Lung (tissue), 12 donors: Measurements from ENCODE around the gene FAM131A. TPM values are rescaled to one million over a fixed set of nuclear protein-coding genes. Genes with fewer than 3 reads are reported as not detected.
"Not testable (repeated sequence)": the region's sequence is repeated elsewhere in the genome, so short reads cannot be mapped to it uniquely, and the experiment has no call there.

Source experiments
- ATAC-seq: fragments of 200-7000 bp; cut with Tn5 transposase; one replicate; pipeline ENCODE4 v1.9.1; 2020; ENCODE audit warnings: moderate number of reproducible peaks; ENCODE audit not compliant: insufficient read depth, low FRiP score
- DNase-seq, 3 donors: peaks; one replicate each; pipeline ENCODE4 v3.0.0-alpha.2; 2013 to 2017
- H3K27ac ChIP-seq, 2 donors: one replicate each; pipeline ENCODE4 v1.5.1; 2013; ENCODE audit warnings: mild to moderate bottlenecking in 2 of 2, moderate library complexity in 2 of 2, control low read depth in 1 of 2, inconsistent platforms in 1 of 2, low read depth in 1 of 2, low read length in 1 of 2
- H3K27me3 ChIP-seq, 3 donors: one replicate each; pipeline ENCODE4 v1.5.1; 2013; ENCODE audit warnings: low read length in 2 of 3; ENCODE audit not compliant: control insufficient read depth in 3 of 3, insufficient read depth in 3 of 3
- H3K36me3 ChIP-seq, 4 donors: one replicate each; pipeline ENCODE4 v1.5.1; 2013; ENCODE audit warnings: low read length in 4 of 4, mild to moderate bottlenecking in 1 of 4, moderate library complexity in 1 of 4; ENCODE audit not compliant: control insufficient read depth in 4 of 4, insufficient read depth in 4 of 4
- H3K4me1 ChIP-seq, 5 donors: one replicate each; pipeline ENCODE4 v1.5.1; 2013; ENCODE audit warnings: low read length in 5 of 5, mild to moderate bottlenecking in 2 of 5, moderate library complexity in 1 of 5; ENCODE audit not compliant: control insufficient read depth in 5 of 5, insufficient read depth in 5 of 5
- H3K4me3 ChIP-seq: one replicate; pipeline ENCODE4 v1.5.1; 2013; ENCODE audit warnings: mild to moderate bottlenecking, control low read depth, moderate library complexity
- H3K9ac ChIP-seq, 2 donors: one replicate each; pipeline ENCODE4 v1.5.1; 2013; ENCODE audit warnings: low read length in 2 of 2, control low read depth in 1 of 2; ENCODE audit not compliant: insufficient read depth in 1 of 2
- H3K9me3 ChIP-seq, 4 donors: one replicate each; pipeline ENCODE4 v1.5.1; 2013; ENCODE audit warnings: low read length in 3 of 4, mild to moderate bottlenecking in 1 of 4, moderate library complexity in 1 of 4; ENCODE audit not compliant: control insufficient read depth in 4 of 4, insufficient read depth in 3 of 4
- CTCF ChIP-seq: IDR thresholded peaks from 2 replicates; pipeline ENCODE4 v1.5.1; 2012; ENCODE audit warnings: mild to moderate bottlenecking; ENCODE audit errors: control extremely low read depth, extremely low read depth
- WGBS, 2 donors: extraction: QIAGEN DNeasy Blood & Tissue Kit; methylation state at CpG; one replicate each; pipeline ENCODE4 v1.1.7; 2013; 5-methylcytosine and 5-hydroxymethylcytosine counted together
- polyA plus RNA-seq, 2 donors: library from polyadenylated mRNA; stranded (reverse); fragments of 200-250 nt; gene quantifications; one replicate each; pipeline ENCODE4 v1.2.1, GENCODE V29; 2013
- total RNA-seq, 2 donors: library from RNA; depleted of rRNA in 1 of 2; stranded (reverse); fragments of >200 nt in 1 of 2; gene quantifications; one replicate each; pipeline ENCODE4 v1.2.1, GENCODE V29; 2014 to 2021
- donor health status: control.
- donor health status: control.
- donor health status: Bipolar disorder and iron deficiency.
- donor health status: healthy.
- donor health status: DM: yes; HTN: yes; CAD: no.

Gene FAM131A
- total and polyA plus RNA-seq, 4 donors: 12.9 to 21.4 (median 15.7) TPM

GRCh38 chr3:184339001-184339400 is 1.6 kb downstream of the FAM131A start:
- H3K4me3 ChIP-seq: no peak overlapping the region
- H3K9me3 ChIP-seq: no peaks in the 10 kb centered on the region
- no peak for DNase-seq
- no peak for ATAC-seq
- no peaks in the 10 kb centered on the region for H3K27me3 ChIP-seq
- H3K9ac ChIP-seq: no peak overlapping the region
- peaks cover 10 to 22% (median 18%) of the 10 kb centered on the region in 4 donors for H3K36me3 ChIP-seq
- H3K27ac ChIP-seq: peak overlapping the region; percentile 10 to 43
- WGBS, 2 donors: 68 to 76% methylated on average over 8 of the region's 8 CpGs
- no peak for TF ChIP-seq CTCF
- peaks cover 3 to 30% (median 17%) of the 10 kb centered on the region in 5 donors for H3K4me1 ChIP-seq

DNA sequence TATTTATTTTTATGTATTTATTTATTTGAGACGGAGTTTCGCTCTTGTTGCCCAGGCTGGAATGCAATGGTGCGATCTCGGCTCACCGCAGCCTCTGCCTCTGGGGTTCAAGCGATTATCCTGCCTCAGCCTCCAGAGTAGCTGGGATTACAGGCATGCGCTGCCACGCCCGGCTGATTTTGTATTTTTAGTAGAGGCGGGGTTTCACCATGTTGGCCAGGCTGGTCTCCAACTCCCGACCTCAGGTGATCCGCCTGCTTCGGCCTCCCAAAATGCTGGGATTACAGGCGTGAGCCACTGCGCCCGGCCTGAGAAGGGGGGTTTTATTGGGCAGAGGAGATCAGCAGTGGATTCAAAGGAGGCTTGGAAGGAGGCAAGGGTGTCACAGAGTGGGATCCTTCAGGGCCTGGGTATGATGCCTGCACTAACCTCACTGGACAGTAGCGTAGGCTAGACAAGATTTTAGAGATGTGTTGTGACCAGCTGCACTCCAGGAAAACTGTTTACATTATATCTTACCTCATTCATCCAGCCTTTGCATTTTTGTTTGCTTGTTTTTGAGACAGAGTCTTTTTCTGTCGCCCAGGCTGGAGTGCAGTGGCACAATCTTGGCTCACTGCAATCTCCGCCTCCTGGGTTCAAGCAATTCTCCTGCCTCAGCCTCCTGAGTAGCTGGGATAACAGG is 2.2 kb downstream of the FAM131A start:
- WGBS, 2 donors: 90 to 94% methylated on average over 19 of the region's 19 CpGs
- H3K27me3 ChIP-seq, H3K9ac ChIP-seq, DNase-seq, ATAC-seq, H3K9me3 ChIP-seq, H3K4me3 ChIP-seq, H3K27ac ChIP-seq: not testable (repeated sequence)
- Histone ChIP-seq H3K36me3 (peaks cover 8 to 23% (median 13%) of the 10 kb centered on the region in 4 donors), H3K4me1 (peaks cover 3 to 30% (median 17%) of the 10 kb centered on the region in 5 donors)

GRCh38 chr3:184341925-184342324 is 4.5 kb downstream of the FAM131A start:
- ATAC-seq (peak; percentile 64), DNase-seq (no peak)
- H3K9ac ChIP-seq: no peak overlapping the region
- H3K9me3 ChIP-seq: no peaks in the 10 kb centered on the region
- H3K4me1 ChIP-seq: peaks cover 3 to 36% (median 8%) of the 10 kb centered on the region in 5 donors
- no peak overlapping the region for H3K4me3 ChIP-seq
- H3K27me3 ChIP-seq: no peaks in the 10 kb centered on the region
- H3K27ac ChIP-seq: peak overlapping the region in 1 of 2 donors; percentile 15
- H3K36me3 ChIP-seq: peaks cover 6 to 23% (median 13%) of the 10 kb centered on the region in 4 donors
- WGBS, 2 donors: 78 to 88% methylated on average over 7 of the region's 7 CpGs
- TF ChIP-seq CTCF: no peak

DNA sequence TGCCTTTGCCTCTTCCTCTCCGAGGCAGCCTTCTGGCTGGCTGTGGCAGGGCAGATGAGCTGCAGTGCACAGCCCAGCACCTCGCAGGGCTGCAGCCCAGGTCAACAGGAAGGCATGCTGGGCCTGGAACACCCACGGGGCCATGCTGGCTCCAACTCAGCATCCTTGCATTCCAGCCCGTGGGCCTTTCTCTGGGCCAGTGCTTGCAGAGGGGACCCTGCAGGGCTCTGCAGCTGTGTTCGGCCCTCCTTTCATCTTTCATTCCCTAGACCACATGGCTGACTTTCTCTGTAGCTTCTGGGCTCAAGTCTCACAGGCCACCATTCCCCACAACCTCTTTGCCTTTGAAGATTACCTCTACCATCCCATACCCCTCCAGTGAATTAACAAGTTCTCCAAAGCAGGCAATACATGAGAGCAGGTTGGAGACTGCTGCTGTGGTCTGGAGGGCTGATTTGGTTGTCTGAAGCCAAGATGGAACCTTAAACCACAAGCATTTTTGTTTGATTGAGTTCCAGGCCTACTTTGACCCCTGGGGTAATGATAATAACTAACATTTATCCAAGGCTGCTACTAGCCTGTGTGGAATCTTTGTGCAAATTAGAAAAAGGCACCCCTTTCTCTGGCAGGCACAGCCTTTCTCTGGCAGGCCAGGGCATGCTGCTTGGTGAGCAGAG is 5.9 kb downstream of the FAM131A start:
- no peak for ATAC-seq
- WGBS, 2 donors: 84 to 89% methylated on average over 5 of the region's 5 CpGs
- H3K9ac ChIP-seq: no peak overlapping the region
- H3K4me3 ChIP-seq: no peak overlapping the region
- no peaks in the 10 kb centered on the region for H3K9me3 ChIP-seq
- peaks cover 6 to 23% (median 14%) of the 10 kb centered on the region in 4 donors for H3K36me3 ChIP-seq
- H3K27ac ChIP-seq: no peak overlapping the region
- no peak for TF ChIP-seq CTCF
- H3K27me3 ChIP-seq: no peaks in the 10 kb centered on the region
- peaks cover under 1 to 36% (median 9%) of the 10 kb centered on the region in 5 donors for H3K4me1 ChIP-seq
- DNase-seq: no peak
